Breast epithelium (tissue), 3 donors: ENCODE data around the gene BEX2.

Experiments
- CTCF ChIP-seq, 3 donors: fragments of 450-650 bp; IDR thresholded peaks; one replicate each; pipeline ENCODE4 v1.5.1; 2016 to 2017; ENCODE audit warnings: antibody characterized with exemption in 3 of 3, mild to moderate bottlenecking in 3 of 3, moderate library complexity in 3 of 3
- POLR2A ChIP-seq: fragments of 450-650 bp; IDR thresholded peaks from one replicate; pipeline ENCODE4 v1.6.1; 2016; ENCODE audit warnings: antibody characterized with exemption, mild to moderate bottlenecking, moderate library complexity
- POLR2AphosphoS5 ChIP-seq, 3 donors: sonication (generic); formaldehyde crosslinking; IDR thresholded peaks; one replicate each; pipeline ENCODE4 v1.6.1; 2017; ENCODE audit warnings: antibody characterized with exemption in 3 of 3

- no peak for TF ChIP-seq CTCF (IDR thresholded peaks at IDR 0.05)
- no peak for TF ChIP-seq POLR2A
- TF ChIP-seq POLR2AphosphoS5 (IDR thresholded peaks at IDR 0.05) = no peak
These were observed 19.2 kb upstream of the BEX2 start, which contains the start of gene TCEAL7 for GRCh38 chrX:103329991-103330390.
